ENCODE data around the gene C2. TPM values are rescaled to one million over a fixed set of nuclear protein-coding genes. Genes with fewer than 3 reads are reported as not detected.

Gene C2
- total RNA-seq, 1 experiment from 2014 or later = 0.66 TPM

- no CpG with 5 or more reads among the region's 9 CpGs for WGBS (ENCODE audit: extremely low coverage, insufficient read length, low lambda C conversion rate)
- no peak overlapping the region for H2BK120ac ChIP-seq (ENCODE audit: low read depth, low read length, poor library complexity, severe bottlenecking)
Measured at GRCh38 chr6:31928672-31928939, 1.1 kb downstream of the C2 start.

More at GRCh38 chr6:31928672-31928939, 1.1 kb downstream of the C2 start:
- Mint-ChIP-seq H3K36me3 (ENCODE audit: insufficient read depth in 1 of 3, low read depth in 3 of 3) (peaks cover 0 to 6% (median 2%) of the 10 kb centered on the region in 3 experiments; a peak in 1 of 7 replicates), H3K27ac (no peak overlapping the region), H3K4me1 (no peaks in the 10 kb centered on the region; a peak in 1 of 4 replicates), H3K4me3 (no peak overlapping the region), H3K27me3 (ENCODE audit: low read depth) (peaks cover 17% of the 10 kb centered on the region), H3K9me3 (peaks cover 9 to 13% of the 10 kb centered on the region in 2 experiments)
- H3K27ac ChIP-seq (ENCODE audit: insufficient read length, low read depth, low read length) = no peak overlapping the region
- H3K4me2 ChIP-seq (ENCODE audit: insufficient read depth, insufficient read length, low read length) = no peak overlapping the region
- no peak overlapping the region for H2AK5ac ChIP-seq (ENCODE audit: insufficient read length, low read length)
- H3K4me1 ChIP-seq (ENCODE audit: insufficient read depth, low read length) = no peaks in the 10 kb centered on the region
- no peak overlapping the region for H3K9ac ChIP-seq (ENCODE audit: extremely low read depth, insufficient read length, low read length)
- H2BK20ac ChIP-seq (ENCODE audit: low read depth, low read length, poor library complexity, severe bottlenecking) = no peak overlapping the region
- no peak overlapping the region for H4K5ac ChIP-seq (ENCODE audit: insufficient read length, low read depth, low read length)
- no peak overlapping the region for H3T11ph ChIP-seq (ENCODE audit: low read length)
- H2BK12ac ChIP-seq (ENCODE audit: insufficient read length, low read depth, low read length) = no peak overlapping the region
- no peak for DNase-seq
- H3K23ac ChIP-seq (ENCODE audit: insufficient read length, low read depth, low read length) = no peak overlapping the region
- H2AFZ ChIP-seq (ENCODE audit: low read length) = no peak overlapping the region
- H2BK15ac ChIP-seq (ENCODE audit: low read depth, low read length) = no peak overlapping the region
- TF ChIP-seq CTCF (conservative IDR thresholded peaks at IDR 0.05) = no peak
- no peak overlapping the region for H4K91ac ChIP-seq (ENCODE audit: insufficient read length, low read depth, low read length)
- no peaks in the 10 kb centered on the region for H3K79me1 ChIP-seq (ENCODE audit: insufficient read depth, low read depth, low read length, poor library complexity, severe bottlenecking)
- no peak overlapping the region for H3K56ac ChIP-seq (ENCODE audit: insufficient read length, low read depth, low read length)
- no peak overlapping the region for H3K4ac ChIP-seq (ENCODE audit: low read depth, low read length)
- no peaks in the 10 kb centered on the region for H3K23me2 ChIP-seq (ENCODE audit: insufficient read length, low read depth, low read length, poor library complexity, severe bottlenecking)
- no peak overlapping the region for H2BK5ac ChIP-seq (ENCODE audit: insufficient read length, low read length)
- H3K27me3 ChIP-seq (ENCODE audit: insufficient read depth, low read length) = no peaks in the 10 kb centered on the region
- no peak overlapping the region for H3K18ac ChIP-seq (ENCODE audit: insufficient read length, low read depth, low read length)
- H3K9me3 ChIP-seq (ENCODE audit: control insufficient read depth, low read depth, low read length) = no peaks in the 10 kb centered on the region
- no peaks in the 10 kb centered on the region for H3K79me2 ChIP-seq (ENCODE audit: insufficient read depth, low read length)
- H4K8ac ChIP-seq (replicated peaks; ENCODE audit: insufficient read length, low read depth, low read length) = no peak overlapping the region
- H3K14ac ChIP-seq (ENCODE audit: insufficient read depth, low read length) = no peak overlapping the region; the same call in 1 of the 2 replicates
- no peaks in the 10 kb centered on the region for H4K20me1 ChIP-seq (ENCODE audit: control insufficient read depth, insufficient read depth, insufficient read length)

Data from H9 (cell line).